Spleen (tissue), 7 donors: Measurements from ENCODE around the gene MEGF9.

Source experiments
- CTCF ChIP-seq, 11 experiments: fragments of 200-600 bp in 7 of 11; fragments of 450-650 bp in 4 of 11; sonication (generic) in 4 of 11; IDR thresholded peaks in 8 of 11; conservative IDR thresholded peaks in 3 of 11; 1 replicate in 7 of 11; 2 replicates in 4 of 11; pipeline versions ENCODE4 v1.4.0 to v1.8.0; 2016 to 2021; ENCODE audit warnings: antibody characterized with exemption in 11 of 11, inconsistent platforms in 4 of 11, mild to moderate bottlenecking in 1 of 11
- POLR2AphosphoS5 ChIP-seq, 3 donors: sonication (generic); formaldehyde crosslinking; IDR thresholded peaks; one replicate each; pipeline ENCODE4 v1.5.1; 2017; ENCODE audit warnings: antibody characterized with exemption in 3 of 3
- donor health status: DM: no; HTN: no; CAD: no; lungs with moderate emphysema.
- donor health status: DM: no; HTN: no; CAD: no.
- donor health status: DM: no; HTN: no; CAD: no.

DNA sequence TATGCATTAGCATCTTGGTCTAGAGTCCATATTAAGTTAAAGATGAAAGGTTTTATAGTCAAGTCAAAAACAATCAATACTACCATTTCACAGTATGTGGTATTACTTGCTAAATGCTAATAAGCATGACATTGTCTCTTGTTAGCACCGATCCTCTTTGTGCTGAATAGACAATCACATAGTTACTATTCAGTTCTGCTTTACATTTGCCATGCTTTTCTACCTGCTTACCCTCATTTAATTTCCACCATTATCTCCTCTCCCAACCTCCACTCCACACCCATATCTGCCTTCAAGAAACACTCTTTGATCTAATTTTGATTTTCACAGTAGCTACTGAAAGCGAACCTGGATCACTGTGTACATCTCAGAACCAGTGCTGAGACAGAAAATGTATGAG, 16.8 kb downstream of the MEGF9 start:
- TF ChIP-seq POLR2AphosphoS5 (IDR thresholded peaks at IDR 0.05) (no peak), CTCF (IDR thresholded peaks at IDR 0.05 in 8 of 11, conservative IDR thresholded peaks at IDR 0.05 in 3 of 11) (no peak)
